ENCODE results near the gene TAF4.
"Not testable (repeated sequence)": the region's sequence is repeated elsewhere in the genome, so short reads cannot be mapped to it uniquely, and the experiment has no call there.

TAF4 gene

DNA sequence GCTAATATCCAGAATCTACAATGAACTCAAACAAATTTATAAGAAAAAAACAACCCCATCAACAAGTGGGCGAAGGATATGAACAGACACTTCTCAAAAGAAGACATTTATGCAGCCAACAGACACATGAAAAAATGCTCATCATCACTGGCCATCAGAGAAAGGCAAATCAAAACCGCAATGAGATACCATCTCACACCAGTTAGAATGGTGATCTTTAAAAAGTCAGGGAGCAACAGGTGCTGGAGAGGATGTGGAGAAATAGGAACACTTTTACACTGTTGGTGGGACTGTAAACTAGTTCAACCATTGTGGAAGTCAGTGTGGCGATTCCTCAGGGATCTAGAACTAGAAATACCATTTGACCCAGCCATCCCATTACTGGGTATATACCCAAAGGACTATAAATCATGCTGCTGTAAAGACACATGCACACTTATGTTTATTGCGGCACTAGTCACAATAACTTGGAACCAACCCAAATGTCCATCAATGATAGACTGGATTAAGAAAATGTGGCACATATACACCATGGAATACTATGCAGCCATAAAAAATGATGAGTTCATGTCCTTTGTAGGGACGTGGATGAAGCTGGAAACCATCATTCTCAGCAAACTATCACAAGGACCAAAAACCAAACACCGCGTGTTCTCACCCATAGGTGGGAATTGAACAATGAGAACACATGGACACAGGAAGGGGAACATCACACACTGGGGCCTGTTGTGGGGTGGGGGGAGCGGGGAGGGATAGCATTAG, 6.2 kb upstream of the TAF4 start:
- DNase-seq: not testable (repeated sequence)

DNA sequence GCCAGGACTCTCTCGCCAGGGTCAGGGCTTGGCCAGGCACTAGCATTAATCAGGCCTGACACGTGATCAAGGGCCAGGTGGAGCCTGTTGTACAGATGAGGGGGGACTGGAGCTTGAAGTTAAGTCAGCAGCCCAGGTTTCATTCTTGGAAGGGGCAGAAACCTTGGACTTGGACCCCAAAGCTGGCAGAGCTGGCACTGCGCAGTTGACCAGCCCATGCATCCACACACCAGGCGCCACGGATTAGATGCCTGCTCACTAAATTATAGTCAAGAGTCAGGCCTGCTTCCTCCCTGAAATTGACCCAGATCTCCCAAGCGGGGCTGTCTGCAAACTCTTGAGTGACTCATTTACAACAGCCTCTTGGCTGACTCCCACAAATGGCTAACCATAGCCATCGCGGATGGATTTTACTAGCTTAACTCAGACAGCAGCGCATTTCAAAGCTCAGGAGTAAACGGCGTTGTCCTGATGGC, 4.1 kb upstream of the TAF4 start:
- no peak for DNase-seq

DNA sequence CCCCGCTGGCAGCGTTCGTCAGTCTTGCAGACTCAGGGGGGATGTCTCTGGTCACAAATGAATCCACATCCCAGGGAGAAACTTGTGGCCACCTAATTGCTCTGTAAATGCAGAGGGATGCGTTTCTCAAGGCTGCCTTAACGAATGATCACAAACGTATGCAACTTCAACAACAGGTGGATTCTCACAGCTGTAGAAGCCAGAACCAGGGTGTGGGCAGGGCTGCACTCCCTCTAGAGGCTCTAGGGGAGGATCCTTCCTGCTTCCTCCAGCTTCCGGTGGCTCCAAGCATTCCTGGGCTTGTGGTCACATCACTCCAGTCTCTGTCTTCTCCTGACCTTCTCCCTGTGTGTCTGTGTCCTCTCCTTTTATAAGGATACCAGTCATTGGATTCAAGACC, 3.3 kb upstream of the TAF4 start:
- no peak for DNase-seq

DNA sequence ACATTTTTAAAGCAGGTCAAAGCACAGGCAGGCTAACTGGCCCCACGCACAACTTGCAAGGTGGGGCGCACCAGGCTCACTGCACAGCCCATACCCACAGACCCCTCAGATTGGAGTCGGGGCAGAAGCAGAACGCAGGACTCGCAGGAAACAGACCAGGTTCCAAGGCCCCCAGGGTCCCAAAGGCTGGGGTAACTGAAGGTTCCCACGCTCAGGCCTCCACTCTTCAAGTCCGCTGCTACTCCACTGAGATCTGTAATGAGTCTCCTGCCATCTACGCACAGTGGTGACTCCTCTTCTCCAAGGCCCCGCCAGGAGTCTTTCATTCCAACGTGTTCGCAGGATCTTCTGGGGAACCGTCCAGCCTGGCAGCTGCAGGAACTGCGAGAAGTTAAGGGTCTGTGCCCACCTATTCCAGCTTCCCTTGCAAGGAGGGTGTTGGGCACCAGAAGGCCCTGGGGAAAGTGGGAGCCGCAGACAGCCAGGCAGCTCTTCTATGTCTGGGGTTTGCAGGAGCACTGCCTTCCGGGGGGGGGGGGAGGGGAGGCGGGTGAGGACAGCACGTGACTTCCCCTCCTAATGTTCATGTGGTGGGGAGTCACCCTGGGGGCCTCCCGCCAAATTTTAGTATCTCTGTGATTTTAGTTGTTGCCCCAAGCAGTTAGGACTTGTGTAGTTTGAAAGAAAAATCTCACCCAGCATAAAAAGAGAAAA, 2.0 kb upstream of the TAF4 start:
- no peak for DNase-seq

DNA sequence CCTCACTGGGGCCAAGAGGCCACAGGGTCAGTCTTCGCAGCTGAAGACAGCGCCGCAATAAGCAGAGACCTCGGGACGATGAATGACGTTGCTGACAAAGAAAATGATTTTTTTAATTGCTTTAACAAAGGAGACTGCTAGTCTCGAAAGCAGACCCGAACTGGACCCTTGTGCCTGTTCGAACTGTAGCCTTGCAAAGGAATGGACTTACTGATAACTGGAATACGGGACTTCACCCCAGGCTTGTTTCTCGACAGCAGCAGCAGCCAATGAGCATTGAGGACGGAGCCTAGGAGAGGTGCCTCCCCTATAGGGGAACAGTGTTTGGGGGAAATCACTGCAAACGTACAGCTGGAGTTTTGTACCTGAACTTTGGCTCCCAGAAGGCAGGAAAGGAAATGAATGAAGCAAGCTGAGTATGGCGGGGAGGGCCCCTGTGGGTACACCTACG, 1.3 kb upstream of the TAF4 start:
- no peak for DNase-seq

DNA sequence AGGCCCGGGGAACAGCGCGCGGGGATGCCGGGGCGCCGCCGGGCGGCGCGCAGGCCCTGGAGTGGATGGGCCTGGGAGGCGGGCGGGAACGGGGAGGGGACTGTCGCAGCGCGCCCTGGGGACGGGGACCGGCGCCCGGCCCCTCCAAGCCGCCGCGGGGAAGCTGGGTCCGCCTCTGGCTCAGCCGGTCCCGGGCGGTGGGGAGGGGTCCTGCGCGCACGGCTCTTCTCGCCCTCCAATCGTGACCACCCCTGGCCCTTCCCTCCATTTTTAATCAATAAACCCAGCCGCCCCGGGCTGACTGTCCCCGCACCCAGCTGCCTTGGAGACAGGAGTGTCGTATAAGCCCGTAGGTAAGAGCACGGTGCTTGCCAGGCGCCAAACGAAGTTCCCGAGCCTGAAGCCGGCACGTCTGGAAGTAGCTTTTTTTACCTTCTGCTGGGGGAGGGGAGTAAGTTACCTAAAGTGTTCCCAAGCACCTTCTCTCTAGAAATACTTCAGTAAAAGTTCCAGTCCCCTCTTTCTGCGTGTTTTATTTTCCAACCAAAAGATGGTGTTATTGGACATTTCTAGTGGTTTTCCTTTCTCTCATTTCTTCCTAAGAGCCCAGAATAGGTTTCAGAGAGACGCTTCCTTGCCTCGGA, 780 bp upstream of the TAF4 start:
- peak; percentile 66 for DNase-seq

DNA sequence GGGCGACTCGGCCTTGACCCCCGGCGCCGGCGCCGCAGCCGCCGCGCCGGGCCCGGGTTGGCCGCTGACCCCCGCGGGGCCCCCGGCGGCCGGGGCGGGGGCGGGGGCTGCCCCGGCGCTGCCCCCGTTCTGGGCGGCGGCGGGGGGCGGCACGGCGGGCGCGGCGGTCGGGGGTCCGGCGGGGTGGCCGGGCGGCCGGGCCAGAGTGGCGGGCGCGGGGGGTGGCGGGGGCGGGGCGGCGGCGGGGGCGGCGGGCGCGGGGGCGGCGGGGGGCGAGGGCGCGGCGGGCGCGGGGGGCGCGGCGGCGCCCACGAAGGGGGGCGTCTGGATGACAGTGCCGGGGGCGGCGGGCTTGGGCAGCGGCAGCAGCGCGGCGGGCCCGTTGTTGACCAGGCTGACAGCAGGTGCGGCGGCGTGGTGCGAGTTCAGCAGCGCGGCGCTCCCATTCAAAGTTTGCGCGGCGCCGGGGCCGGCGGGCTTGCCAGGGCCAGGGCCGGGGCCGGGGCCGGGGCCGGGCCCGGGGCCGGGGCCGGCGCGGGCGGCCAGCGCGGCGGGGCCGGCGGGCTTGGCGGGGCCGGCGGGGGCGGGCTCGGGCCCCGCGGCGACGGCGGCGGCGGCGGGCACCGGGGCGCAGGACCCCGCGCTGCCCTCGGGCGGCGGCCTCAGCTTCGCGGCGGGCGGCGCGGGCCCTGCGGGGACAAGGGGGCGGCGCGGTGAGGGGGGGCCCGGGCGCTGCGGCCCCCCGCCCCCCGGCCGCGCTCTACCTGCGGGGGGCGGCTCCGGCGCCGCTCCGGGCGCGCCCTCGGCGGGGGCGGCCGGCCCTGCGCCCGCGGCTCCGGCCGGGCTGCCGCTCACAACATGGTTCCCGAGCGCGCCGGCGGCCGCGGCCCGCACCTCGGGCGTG, 659 bp downstream of the TAF4 start:
- no peak for DNase-seq

DNA sequence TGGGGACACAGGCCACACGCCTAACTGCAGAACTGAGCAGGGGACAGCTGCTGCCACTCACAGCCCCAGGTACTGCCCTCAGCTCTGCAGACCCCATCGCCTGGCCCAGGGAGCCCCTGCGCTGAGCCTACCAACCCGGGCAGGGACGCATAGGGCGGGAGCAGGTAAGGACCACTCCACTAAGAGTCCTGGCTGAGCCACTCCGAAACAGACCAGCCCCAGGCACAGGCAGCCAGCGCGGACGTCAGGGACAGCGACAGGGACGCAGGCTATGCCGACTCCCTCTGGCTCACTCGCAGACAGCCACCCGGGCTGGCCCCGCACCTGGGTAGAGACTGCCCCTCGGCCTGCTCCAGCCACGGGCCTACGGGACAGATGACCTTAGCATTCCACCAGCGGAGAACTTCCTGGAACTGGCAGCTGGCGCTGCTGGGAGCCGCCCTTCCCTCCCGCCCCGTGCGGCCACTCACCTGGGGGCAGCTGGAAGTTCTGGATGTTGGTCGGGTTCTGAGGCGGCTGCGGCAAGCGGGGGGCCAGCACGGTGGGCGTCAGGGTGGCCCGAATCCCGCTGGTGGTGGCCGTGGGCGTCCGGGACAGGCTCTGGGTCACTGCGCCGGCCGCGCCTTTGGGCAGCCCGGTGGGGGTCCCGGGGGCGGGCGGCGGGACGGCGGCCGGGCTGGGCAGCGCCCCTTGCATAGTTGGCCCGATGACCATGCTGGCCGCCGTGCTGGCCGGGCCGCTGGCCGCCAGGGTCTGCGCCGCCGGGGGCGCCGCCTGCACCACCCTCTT, 1.5 kb downstream of the TAF4 start:
- DNase-seq: no peak

DNA sequence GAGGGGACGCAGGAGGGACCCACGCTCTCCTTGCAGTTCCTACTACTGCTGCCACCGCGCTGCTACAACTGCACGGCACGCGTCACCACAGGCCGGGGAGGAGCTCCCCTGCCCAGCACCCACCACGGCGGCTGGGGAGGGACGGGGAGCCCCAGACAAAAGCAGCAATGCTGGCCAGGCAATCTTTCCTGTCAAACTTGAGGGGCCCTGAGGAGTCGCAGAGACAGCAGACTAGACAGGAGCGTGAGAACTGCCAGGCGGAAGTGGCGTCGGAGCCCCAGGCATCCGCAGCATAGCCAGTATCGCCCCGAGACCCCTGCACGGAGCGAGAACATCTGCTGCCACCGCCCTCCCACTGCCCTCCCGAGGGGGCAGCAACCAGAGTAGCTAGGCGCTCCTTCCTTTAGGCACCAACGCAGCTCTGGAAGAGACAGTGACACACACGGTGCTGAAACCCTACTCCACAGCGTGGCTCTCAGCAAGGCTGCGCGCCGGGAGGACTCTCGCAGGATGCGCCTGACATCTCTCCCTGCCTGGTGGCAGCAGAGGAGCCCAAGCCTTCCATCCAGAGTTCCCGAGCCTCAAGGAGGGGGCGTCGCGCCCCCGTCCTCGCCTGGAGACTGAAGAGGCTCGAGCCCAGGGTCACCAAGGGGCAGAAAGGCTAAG, 2.2 kb downstream of the TAF4 start:
- DNase-seq: no peak

DNA sequence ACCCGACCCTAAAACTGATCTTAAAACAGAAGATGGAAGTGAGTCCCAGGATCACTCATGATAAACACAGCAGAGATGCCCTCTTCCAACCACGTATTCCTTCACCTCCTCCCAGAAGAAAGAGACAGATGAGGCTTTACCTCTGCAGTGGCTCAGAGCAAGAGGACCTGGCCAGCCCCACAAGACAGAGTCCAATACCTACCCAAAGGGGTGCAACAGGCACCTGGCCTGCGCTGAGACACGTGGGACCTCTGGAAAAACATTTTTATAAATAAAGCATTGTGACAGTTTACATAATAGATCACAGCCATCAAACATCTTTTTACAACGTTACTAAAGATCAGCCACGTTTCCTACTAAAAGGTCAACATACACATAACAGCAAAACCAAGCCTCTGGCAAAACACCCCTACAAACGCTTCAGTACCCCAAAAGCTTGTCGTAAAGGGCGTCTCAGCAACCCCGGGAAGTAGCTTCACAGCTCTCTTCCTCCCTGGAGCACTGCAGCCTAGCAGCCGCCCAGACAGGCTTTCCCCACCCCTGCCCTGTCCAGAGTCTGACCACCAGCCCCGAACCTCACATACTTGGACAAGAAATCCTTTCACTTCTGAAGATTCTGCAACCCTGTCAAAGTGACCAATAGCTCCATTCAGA, 2.9 kb downstream of the TAF4 start:
- DNase-seq: no peak

DNA sequence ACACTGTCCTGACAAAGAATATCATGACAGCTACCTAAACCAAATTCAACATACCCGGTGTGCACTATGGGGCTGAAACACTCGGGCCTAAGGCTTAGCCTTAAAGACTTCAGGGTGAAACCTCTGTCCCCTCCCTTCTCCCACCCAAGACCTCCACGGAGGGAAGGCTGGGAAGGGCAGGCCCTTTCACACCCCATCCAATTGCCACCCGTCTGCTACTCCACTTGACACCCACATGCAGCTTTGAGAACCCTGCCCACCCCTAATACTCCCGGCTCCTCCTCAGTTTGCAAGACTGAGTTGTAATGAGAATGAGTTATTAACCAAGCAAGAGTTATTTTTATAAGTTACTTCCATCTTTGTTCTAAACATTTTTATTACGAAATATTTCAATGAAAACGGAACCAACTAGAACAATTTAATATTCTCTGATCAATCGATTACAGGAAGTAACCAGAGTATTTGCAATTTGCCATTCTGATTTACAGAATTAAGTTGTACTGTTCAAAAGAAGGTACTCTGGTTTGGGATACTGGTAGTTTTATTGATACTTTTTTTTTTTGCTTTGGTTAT, 3.7 kb downstream of the TAF4 start:
- DNase-seq: no peak

DNA sequence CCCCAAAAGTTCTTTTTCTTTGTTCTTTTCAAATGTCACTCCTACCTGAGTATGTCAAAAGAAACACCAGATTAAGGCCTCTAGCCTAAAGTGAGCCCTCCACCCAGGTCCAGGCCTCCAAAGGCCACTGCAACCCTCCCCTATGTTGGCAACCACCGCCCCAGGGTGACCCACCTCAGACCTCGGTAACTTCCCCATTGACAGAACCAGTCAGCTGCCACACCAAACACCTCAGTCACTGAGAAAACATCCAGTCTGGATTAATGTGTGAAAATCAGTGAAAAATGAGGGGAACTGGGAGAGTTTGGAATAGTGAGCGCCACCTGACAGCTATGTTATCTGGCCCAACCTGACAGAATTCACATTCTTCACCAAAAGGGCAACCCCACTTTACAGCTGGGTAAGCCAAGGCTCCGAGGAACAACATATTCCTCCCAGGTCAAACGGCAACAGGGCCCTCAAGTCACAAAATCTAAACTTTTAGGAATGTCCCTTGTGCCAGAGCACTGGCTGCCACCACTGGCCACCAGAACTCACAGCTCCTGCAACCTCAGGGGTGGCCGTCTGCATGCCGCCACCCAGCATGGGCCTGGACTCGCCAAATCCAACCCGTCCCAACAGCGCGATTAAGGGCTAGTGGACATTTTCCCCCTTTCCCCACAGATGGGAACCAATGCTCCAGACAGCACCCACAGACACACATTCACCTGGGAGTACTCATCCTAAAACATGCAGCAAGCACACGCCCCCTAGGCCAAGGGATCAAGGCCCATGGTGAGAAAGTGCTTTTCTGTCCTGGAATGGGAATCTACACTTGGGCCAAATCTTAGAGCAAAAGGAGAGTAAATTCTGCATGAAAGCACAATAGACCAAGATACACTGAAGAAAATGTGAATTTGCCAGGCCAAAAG, 4.8 kb downstream of the TAF4 start:
- no peak for DNase-seq

DNA sequence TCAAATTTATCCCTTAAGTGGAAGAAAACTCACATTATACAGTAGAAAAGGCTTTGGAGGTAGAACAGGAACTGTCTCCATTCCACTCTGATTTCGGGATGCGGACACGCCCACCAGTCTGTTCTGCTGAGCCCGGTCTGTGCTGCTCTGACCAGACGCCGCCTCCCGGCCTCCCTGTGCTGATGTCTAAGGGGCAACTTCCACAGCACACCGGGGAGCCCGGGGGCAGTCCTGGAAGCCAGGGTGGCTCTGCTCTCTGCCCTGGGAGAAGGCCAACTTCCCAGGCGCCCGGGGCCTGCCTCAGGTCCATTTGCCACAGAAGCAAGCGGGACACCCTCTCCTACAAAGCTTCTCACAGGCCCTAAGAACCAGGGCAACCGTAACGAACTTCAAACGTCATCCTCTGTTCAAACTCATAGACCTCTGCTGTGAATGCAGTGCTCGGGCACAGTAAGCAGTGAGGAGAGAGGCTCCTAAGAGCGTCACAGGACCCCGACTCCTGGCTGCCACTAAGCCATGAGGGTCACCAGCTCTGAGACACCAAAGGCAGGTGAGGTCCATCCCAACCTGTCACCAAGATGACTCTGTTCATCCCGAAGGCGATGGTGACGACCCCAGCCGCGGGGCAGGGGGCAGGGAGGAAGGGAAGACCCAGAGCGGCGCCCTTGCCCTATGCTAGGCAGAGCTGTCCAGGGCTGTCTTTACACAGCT, 5.6 kb downstream of the TAF4 start:
- DNase-seq: no peak

DNA sequence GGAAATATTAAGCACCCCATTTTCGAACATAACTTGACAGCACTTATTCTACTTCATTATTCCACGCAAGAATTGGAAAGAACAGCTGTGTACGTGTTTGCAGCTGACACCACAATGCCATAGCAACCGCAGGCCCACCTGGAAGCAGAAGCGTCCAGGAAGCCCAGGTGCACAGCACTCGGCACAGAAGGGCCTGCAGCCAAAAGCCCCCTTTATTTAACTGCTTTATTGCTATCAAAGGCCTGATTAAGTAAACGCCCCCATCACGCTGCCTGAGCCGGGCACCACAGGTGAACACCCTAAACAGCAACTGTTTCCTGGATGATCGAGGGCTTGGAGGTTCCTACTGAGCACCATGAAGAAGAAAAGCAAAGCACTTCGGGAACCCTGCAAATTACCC, 6.3 kb downstream of the TAF4 start:
- DNase-seq: no peak

DNA sequence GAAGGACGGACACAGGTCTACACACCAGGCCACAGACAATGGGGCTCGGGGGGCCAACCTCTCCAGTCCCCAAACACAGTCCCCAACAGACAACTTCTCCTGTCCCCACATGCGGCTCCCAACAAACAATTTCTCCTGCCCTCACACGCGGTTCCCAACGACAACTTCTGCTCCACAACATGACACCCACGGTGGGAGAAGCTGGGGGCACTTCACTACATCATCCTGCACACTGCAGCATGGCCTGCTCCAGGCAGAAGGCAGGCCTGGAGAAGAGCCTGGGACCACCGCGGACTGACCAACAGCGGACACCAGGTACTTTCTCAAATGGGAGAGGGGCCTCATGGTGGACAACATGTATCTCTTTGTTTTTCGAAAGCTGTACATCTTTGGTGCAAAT, 6.7 kb downstream of the TAF4 start:
- no peak for DNase-seq

DNA sequence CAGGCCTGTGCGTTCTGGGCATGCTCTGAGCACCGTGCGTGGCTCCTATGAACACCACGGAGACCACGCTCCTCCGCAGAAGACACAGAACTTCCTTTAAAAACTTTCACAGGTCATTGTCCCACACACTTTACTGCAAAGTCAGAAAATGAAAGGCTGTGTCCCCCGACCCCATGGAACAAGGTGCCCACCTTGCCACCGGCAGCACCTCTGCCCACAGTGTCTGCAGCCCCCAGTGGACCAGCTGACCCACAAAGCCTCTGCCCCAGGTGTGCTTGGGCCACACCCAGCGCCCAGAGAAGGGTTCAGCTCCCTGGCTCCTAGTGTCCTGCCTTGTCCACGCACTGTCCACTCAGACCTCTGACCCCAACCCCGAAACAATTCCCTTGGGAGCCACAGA, 8.7 kb downstream of the TAF4 start:
- DNase-seq: no peak

DNA sequence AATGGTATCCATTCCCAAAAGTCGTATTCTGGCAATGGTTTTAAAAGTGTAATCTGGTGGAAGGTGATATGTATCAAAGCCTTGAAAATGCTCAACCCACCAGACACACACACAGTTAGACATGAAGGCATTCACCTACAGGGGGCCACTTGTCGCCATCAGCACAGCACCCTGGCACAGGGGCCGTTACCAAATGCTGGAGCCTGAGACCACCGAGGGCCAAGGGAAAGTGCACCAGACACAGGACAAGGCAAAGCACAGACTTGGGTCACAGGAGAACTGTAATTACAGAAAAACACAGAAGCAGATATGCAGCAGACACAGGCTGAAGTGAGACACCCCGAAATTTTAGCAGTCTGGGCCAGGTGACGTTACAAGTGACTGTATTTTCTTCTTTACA, 9.3 kb downstream of the TAF4 start:
- DNase-seq: no peak

DNA sequence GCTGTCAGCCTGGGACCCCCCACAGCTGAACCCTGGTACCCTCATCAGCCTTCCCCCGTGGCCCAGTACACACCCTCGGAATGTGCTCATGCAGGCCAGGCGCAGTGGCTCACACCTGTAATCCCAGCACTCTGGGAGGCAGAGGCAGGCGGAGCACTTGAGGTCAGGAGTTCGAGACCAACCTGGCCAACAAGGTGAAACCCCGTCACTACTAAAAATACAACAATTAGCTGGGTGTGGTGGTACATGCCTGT, 9.9 kb downstream of the TAF4 start:
- DNase-seq: not testable (repeated sequence)

Measured in NCI-H2029 (cell line).